ENCODE data around the gene CLCN5.
A peak's percentile ranks its signal among the peaks of the same experiment; 100 is the strongest.

Gene CLCN5

GRCh38 chrX:49922291-49923241 lies at the start of gene CLCN5:
Gene CLCN5 (plus strand): TSS chrX:49922596. CDS start chrX:49925299, 2,703 bp downstream.
- Histone ChIP-seq H3K9me3 (ENCODE audit: control insufficient read depth, low read length) (no peaks in the 10 kb centered on the region), H3K36me3 (ENCODE audit: control insufficient read depth, insufficient read depth, low read length, severe bottlenecking) (no peaks in the 10 kb centered on the region), H3K4me3 (ENCODE audit: low read length) (peak within 1 kb of the TSS; percentile 81), H3K27me3 (replicated peaks; ENCODE audit: control insufficient read depth, insufficient read depth, low read length) (peaks cover 4% of the 10 kb centered on the region), H3K4me1 (ENCODE audit: control insufficient read depth, insufficient read depth, low read length) (peaks cover 5% of the 10 kb centered on the region), H3K9ac (ENCODE audit: low read length) (peak within 1 kb of the TSS; percentile 77)
- peak; percentile 95 for DNase-seq (ENCODE audit: low read depth)

- Histone ChIP-seq H3K36me3 (ENCODE audit: control insufficient read depth, insufficient read depth, low read length, severe bottlenecking) (no peaks in the 10 kb centered on the region), H3K9ac (ENCODE audit: low read length) (no peak overlapping the region), H3K27me3 (replicated peaks; ENCODE audit: control insufficient read depth, insufficient read depth, low read length) (peaks cover 3% of the 10 kb centered on the region), H3K9me3 (ENCODE audit: control insufficient read depth, low read length) (no peaks in the 10 kb centered on the region), H3K4me1 (ENCODE audit: control insufficient read depth, insufficient read depth, low read length) (peaks cover 2% of the 10 kb centered on the region), H3K4me3 (ENCODE audit: low read length) (no peak overlapping the region)
- peak; percentile 64 for DNase-seq (ENCODE audit: low read depth)
Observed at GRCh38 chrX:49876750-49877149, 45.6 kb upstream of the CLCN5 start.

- DNase-seq (ENCODE audit: low read depth), result no peak
- no peak overlapping the region for H3K9ac ChIP-seq (ENCODE audit: low read length)
- H3K27me3 ChIP-seq (replicated peaks; ENCODE audit: control insufficient read depth, insufficient read depth, low read length), result peaks cover 3% of the 10 kb centered on the region
- peaks cover 3% of the 10 kb centered on the region for H3K9me3 ChIP-seq (ENCODE audit: control insufficient read depth, low read length)
- no peaks in the 10 kb centered on the region for H3K36me3 ChIP-seq (ENCODE audit: control insufficient read depth, insufficient read depth, low read length, severe bottlenecking)
- H3K4me1 ChIP-seq (ENCODE audit: control insufficient read depth, insufficient read depth, low read length), result peaks cover 2% of the 10 kb centered on the region
- no peak overlapping the region for H3K4me3 ChIP-seq (ENCODE audit: low read length)
Observed at GRCh38 chrX:49877397-49878101, 44.8 kb upstream of the CLCN5 start.

GRCh38 chrX:49878128-49878833 lies 44.1 kb upstream of the CLCN5 start:
- Histone ChIP-seq H3K9ac (ENCODE audit: low read length) (peak overlapping the region; percentile 84), H3K27me3 (replicated peaks; ENCODE audit: control insufficient read depth, insufficient read depth, low read length) (peaks cover 4% of the 10 kb centered on the region), H3K9me3 (ENCODE audit: control insufficient read depth, low read length) (peaks cover 7% of the 10 kb centered on the region), H3K36me3 (ENCODE audit: control insufficient read depth, insufficient read depth, low read length, severe bottlenecking) (no peaks in the 10 kb centered on the region), H3K4me1 (ENCODE audit: control insufficient read depth, insufficient read depth, low read length) (peaks cover 2% of the 10 kb centered on the region), H3K4me3 (ENCODE audit: low read length) (peak overlapping the region; percentile 80)
- no peak for DNase-seq (ENCODE audit: low read depth)

- Histone ChIP-seq H3K4me1 (ENCODE audit: control insufficient read depth, insufficient read depth, low read length) (peaks cover 2% of the 10 kb centered on the region), H3K4me3 (ENCODE audit: low read length) (peak within 1 kb of the TSS; percentile 80), H3K27me3 (replicated peaks; ENCODE audit: control insufficient read depth, insufficient read depth, low read length) (peaks cover 4% of the 10 kb centered on the region), H3K36me3 (ENCODE audit: control insufficient read depth, insufficient read depth, low read length, severe bottlenecking) (no peaks in the 10 kb centered on the region), H3K9ac (ENCODE audit: low read length) (peak within 1 kb of the TSS; percentile 84), H3K9me3 (ENCODE audit: control insufficient read depth, low read length) (peaks cover 7% of the 10 kb centered on the region)
- DNase-seq (ENCODE audit: low read depth), result peak; percentile 82
Observed at GRCh38 chrX:49878834-49879655, 43.4 kb upstream of the CLCN5 start, which contains the start of gene USP27X. Gene USP27X (plus strand): TSS chrX:49879484. CDS start chrX:49880308, 824 bp downstream.

- peak; percentile 14 for DNase-seq (ENCODE audit: low read depth)
- no peaks in the 10 kb centered on the region for H3K36me3 ChIP-seq (ENCODE audit: control insufficient read depth, insufficient read depth, low read length, severe bottlenecking)
- H3K4me1 ChIP-seq (ENCODE audit: control insufficient read depth, insufficient read depth, low read length), result peaks cover 2% of the 10 kb centered on the region
- peaks cover 7% of the 10 kb centered on the region for H3K9me3 ChIP-seq (ENCODE audit: control insufficient read depth, low read length)
- H3K9ac ChIP-seq (ENCODE audit: low read length), result peak overlapping the region; percentile 84
- peak overlapping the region; percentile 80 for H3K4me3 ChIP-seq (ENCODE audit: low read length)
- H3K27me3 ChIP-seq (replicated peaks; ENCODE audit: control insufficient read depth, insufficient read depth, low read length), result peaks cover 4% of the 10 kb centered on the region
Observed at GRCh38 chrX:49879656-49880277, 42.6 kb upstream of the CLCN5 start.

- no peak for DNase-seq (ENCODE audit: low read depth)
- peaks cover 4% of the 10 kb centered on the region for H3K27me3 ChIP-seq (replicated peaks; ENCODE audit: control insufficient read depth, insufficient read depth, low read length)
- no peak overlapping the region for H3K9ac ChIP-seq (ENCODE audit: low read length)
- no peaks in the 10 kb centered on the region for H3K36me3 ChIP-seq (ENCODE audit: control insufficient read depth, insufficient read depth, low read length, severe bottlenecking)
- H3K9me3 ChIP-seq (ENCODE audit: control insufficient read depth, low read length), result peaks cover 7% of the 10 kb centered on the region
- peaks cover 2% of the 10 kb centered on the region for H3K4me1 ChIP-seq (ENCODE audit: control insufficient read depth, insufficient read depth, low read length)
- H3K4me3 ChIP-seq (ENCODE audit: low read length), result no peak overlapping the region
Observed at GRCh38 chrX:49880668-49881067, 41.7 kb upstream of the CLCN5 start.

- peak; percentile 62 for DNase-seq (ENCODE audit: low read depth)
- H3K9me3 ChIP-seq (ENCODE audit: control insufficient read depth, low read length), result peaks cover 7% of the 10 kb centered on the region
Observed at GRCh38 chrX:49884290-49884862, 38.0 kb upstream of the CLCN5 start.

GRCh38 chrX:49892542-49892941 lies 29.9 kb upstream of the CLCN5 start:
- no peak overlapping the region for H3K4me3 ChIP-seq (ENCODE audit: low read length)
- no peak overlapping the region for H3K9ac ChIP-seq (ENCODE audit: low read length)
- H3K4me1 ChIP-seq (ENCODE audit: control insufficient read depth, insufficient read depth, low read length), result no peaks in the 10 kb centered on the region
- peaks cover 11% of the 10 kb centered on the region for H3K27me3 ChIP-seq (replicated peaks; ENCODE audit: control insufficient read depth, insufficient read depth, low read length)
- H3K9me3 ChIP-seq (ENCODE audit: control insufficient read depth, low read length), result peaks cover 15% of the 10 kb centered on the region
- H3K36me3 ChIP-seq (ENCODE audit: control insufficient read depth, insufficient read depth, low read length, severe bottlenecking), result no peaks in the 10 kb centered on the region
- DNase-seq (ENCODE audit: low read depth), result no peak

More at GRCh38 chrX:49884290-49884862, 38.0 kb upstream of the CLCN5 start:
- Histone ChIP-seq H3K4me3 (ENCODE audit: low read length) (no peak overlapping the region), H3K27me3 (replicated peaks; ENCODE audit: control insufficient read depth, insufficient read depth, low read length) (peaks cover 19% of the 10 kb centered on the region), H3K4me1 (ENCODE audit: control insufficient read depth, insufficient read depth, low read length) (peaks cover 2% of the 10 kb centered on the region), H3K36me3 (ENCODE audit: control insufficient read depth, insufficient read depth, low read length, severe bottlenecking) (no peaks in the 10 kb centered on the region), H3K9ac (ENCODE audit: low read length) (no peak overlapping the region)

GRCh38 chrX:49896951-49897350 lies 25.4 kb upstream of the CLCN5 start:
- DNase-seq (ENCODE audit: low read depth), result no peak
- no peak overlapping the region for H3K4me3 ChIP-seq (ENCODE audit: low read length)
- no peaks in the 10 kb centered on the region for H3K36me3 ChIP-seq (ENCODE audit: control insufficient read depth, insufficient read depth, low read length, severe bottlenecking)
- H3K9me3 ChIP-seq (ENCODE audit: control insufficient read depth, low read length), result peaks cover 28% of the 10 kb centered on the region
- peaks cover 23% of the 10 kb centered on the region for H3K27me3 ChIP-seq (replicated peaks; ENCODE audit: control insufficient read depth, insufficient read depth, low read length)
- H3K4me1 ChIP-seq (ENCODE audit: control insufficient read depth, insufficient read depth, low read length), result no peaks in the 10 kb centered on the region
- no peak overlapping the region for H3K9ac ChIP-seq (ENCODE audit: low read length)

Measured in adipocyte (in vitro differentiated cells).